Epithelial cell of proximal tubule (primary cell): Measurements from ENCODE around the gene TMEM242. TPM values are rescaled to one million over a fixed set of nuclear protein-coding genes. Genes with fewer than 3 reads are reported as not detected.

ENCODE experiments used
- DNase-seq: peaks from one replicate; pipeline ENCODE4 v3.0.0-alpha.2; 2011; ENCODE audit warnings: low read depth
- H3K4me3 ChIP-seq: 2 replicates; pipeline ENCODE4 v1.5.1; 2011; ENCODE audit warnings: low read depth, mild to moderate bottlenecking, low read length
- CTCF ChIP-seq: conservative IDR thresholded peaks from 2 replicates; pipeline ENCODE4 v1.5.1; 2012; ENCODE audit warnings: low read depth, mild to moderate bottlenecking, low read length
- total RNA-seq: library from RNA; depleted of rRNA; stranded (reverse); fragments of >200 nt; gene quantifications from 2 replicates; pipeline ENCODE4 v1.2.3, GENCODE V29; 2015

The TMEM242 gene
- total RNA-seq, 1 donor from 2014 or later: 5.2 TPM

- H3K4me3 ChIP-seq: no peak overlapping the region
- TF ChIP-seq CTCF: no peak
- no peak for DNase-seq
These were observed 77.2 kb downstream of the TMEM242 start for GRCh38 chr6:157246048-157246630.

GRCh38 chr6:157245436-157245835 lies 77.9 kb downstream of the TMEM242 start:
- H3K4me3 ChIP-seq: no peak overlapping the region
- TF ChIP-seq CTCF: no peak
- no peak for DNase-seq

- TF ChIP-seq CTCF: no peak
- no peak for DNase-seq
- no peak overlapping the region for H3K4me3 ChIP-seq
These were observed 78.5 kb downstream of the TMEM242 start for GRCh38 chr6:157244780-157245179.

- DNase-seq: no peak
- H3K4me3 ChIP-seq: no peak overlapping the region
- TF ChIP-seq CTCF: no peak
These were observed 79.1 kb downstream of the TMEM242 start for GRCh38 chr6:157244175-157244574.

- DNase-seq: no peak
- no peak overlapping the region for H3K4me3 ChIP-seq
- no peak for TF ChIP-seq CTCF
These were observed 80.5 kb downstream of the TMEM242 start for GRCh38 chr6:157242791-157243190.

- TF ChIP-seq CTCF: no peak
- DNase-seq: no peak
- no peak overlapping the region for H3K4me3 ChIP-seq
These were observed 82.4 kb downstream of the TMEM242 start for GRCh38 chr6:157240960-157241311.
